ENCODE results near the gene PTGS1.

Gene PTGS1

GRCh38 chr9:122426723-122427122 lies 55.9 kb downstream of the PTGS1 start:
- no peak overlapping the region for H3K4me3 Mint-ChIP-seq
- peaks cover 21% of the 10 kb centered on the region for H3K36me3 Mint-ChIP-seq
- H3K27me3 Mint-ChIP-seq = peaks cover 38% of the 10 kb centered on the region
- no peak overlapping the region for H3K27ac Mint-ChIP-seq
- no peak for ATAC-seq
- H3K4me1 Mint-ChIP-seq = peaks cover 7% of the 10 kb centered on the region
- peaks cover 14% of the 10 kb centered on the region for H3K9me3 Mint-ChIP-seq

- H3K27me3 Mint-ChIP-seq = peaks cover 18% of the 10 kb centered on the region
- H3K4me1 Mint-ChIP-seq = no peaks in the 10 kb centered on the region
- H3K36me3 Mint-ChIP-seq = no peaks in the 10 kb centered on the region
- H3K27ac Mint-ChIP-seq = no peak overlapping the region
- no peak overlapping the region for H3K4me3 Mint-ChIP-seq
- peaks cover 2% of the 10 kb centered on the region for H3K9me3 Mint-ChIP-seq
- no peak for ATAC-seq
These were observed 71.7 kb downstream of the PTGS1 start for GRCh38 chr9:122442568-122442967.

- Mint-ChIP-seq H3K9me3 (peaks cover 2% of the 10 kb centered on the region), H3K27me3 (peaks cover 18% of the 10 kb centered on the region), H3K4me1 (no peaks in the 10 kb centered on the region), H3K4me3 (no peak overlapping the region), H3K36me3 (no peaks in the 10 kb centered on the region), H3K27ac (no peak overlapping the region)
- no peak for ATAC-seq
These were observed 73.4 kb downstream of the PTGS1 start for GRCh38 chr9:122444041-122444733.
